Spleen (tissue), 11 donors: ENCODE results near the gene GSX1. TPM values are rescaled to one million over a fixed set of nuclear protein-coding genes. Genes with fewer than 3 reads are reported as not detected.

ENCODE experiments used
- DNase-seq: peaks from one replicate; pipeline ENCODE4 v3.0.0-alpha.2; 2020
- H3K27ac ChIP-seq, 8 donors: fragments of 200-600 bp; sonication (generic) in 7 of 8; 1 replicate in 4 of 8; 2 replicates in 4 of 8; pipeline versions ENCODE4 v1.5.0 to v1.8.0; 2016 to 2021; ENCODE audit warnings: inconsistent platforms in 4 of 8, mild to moderate bottlenecking in 4 of 8, moderate library complexity in 1 of 8
- H3K27me3 ChIP-seq, 7 donors: fragments of 200-600 bp; sonication (generic) in 6 of 7; replicated peaks in 1 of 7; 1 replicate in 4 of 7; 2 replicates in 3 of 7; pipeline versions ENCODE4 v1.5.0 to v1.8.0; 2016 to 2021; ENCODE audit warnings: inconsistent platforms in 3 of 7, mild to moderate bottlenecking in 1 of 7
- H3K36me3 ChIP-seq, 6 donors: fragments of 200-600 bp; sonication (generic) in 5 of 6; 1 replicate in 4 of 6; 2 replicates in 2 of 6; pipeline versions ENCODE4 v1.5.0 to v1.8.0; 2016 to 2021; ENCODE audit warnings: inconsistent platforms in 2 of 6
- H3K4me1 ChIP-seq, 6 donors: fragments of 200-600 bp; sonication (generic) in 5 of 6; 1 replicate in 3 of 6; 2 replicates in 3 of 6; pipeline versions ENCODE4 v1.5.0 to v1.8.0; 2016 to 2021; ENCODE audit warnings: inconsistent platforms in 3 of 6
- H3K4me3 ChIP-seq, 8 donors: fragments of 200-600 bp; sonication (generic) in 7 of 8; 1 replicate in 4 of 8; 2 replicates in 4 of 8; pipeline versions ENCODE4 v1.5.0 to v1.8.0; 2016 to 2021; ENCODE audit warnings: inconsistent platforms in 4 of 8, mild to moderate bottlenecking in 4 of 8, moderate library complexity in 2 of 8
- H3K9me3 ChIP-seq, 8 donors: fragments of 200-600 bp; sonication (generic) in 7 of 8; 1 replicate in 4 of 8; 2 replicates in 4 of 8; pipeline versions ENCODE4 v1.5.0 to v1.8.0; 2016 to 2021; ENCODE audit warnings: inconsistent platforms in 4 of 8
- CTCF ChIP-seq, 11 experiments: fragments of 200-600 bp in 7 of 11; fragments of 450-650 bp in 4 of 11; sonication (generic) in 4 of 11; IDR thresholded peaks in 8 of 11; conservative IDR thresholded peaks in 3 of 11; 1 replicate in 7 of 11; 2 replicates in 4 of 11; pipeline versions ENCODE4 v1.4.0 to v1.8.0; 2016 to 2021; ENCODE audit warnings: antibody characterized with exemption in 11 of 11, inconsistent platforms in 4 of 11, mild to moderate bottlenecking in 1 of 11
- POLR2A ChIP-seq, 3 donors: fragments of 450-650 bp; IDR thresholded peaks; one replicate each; pipeline ENCODE4 v1.5.1; 2017; ENCODE audit warnings: antibody characterized with exemption in 3 of 3, mild to moderate bottlenecking in 1 of 3
- POLR2AphosphoS5 ChIP-seq, 3 donors: sonication (generic); formaldehyde crosslinking; IDR thresholded peaks; one replicate each; pipeline ENCODE4 v1.5.1; 2017; ENCODE audit warnings: antibody characterized with exemption in 3 of 3
- WGBS, 5 donors: extraction: QIAGEN DNeasy Blood & Tissue Kit in 3 of 5; methylation state at CpG; one replicate each; pipeline versions ENCODE4 v1.1.5 to v1.1.7; 2013 to 2018; 5-methylcytosine and 5-hydroxymethylcytosine counted together
- intact Hi-C: fragments of 100-400 bp; cut with DNase I; formaldehyde crosslinking; loops from one replicate; pipeline ENCODE4 v1.15.0; 2023; ENCODE audit warnings: low total_unique reads
- polyA plus RNA-seq, 3 donors: library from polyadenylated mRNA; stranded (reverse); fragments of 200-250 nt; gene quantifications; one replicate each; pipeline ENCODE4 v1.2.1, GENCODE V29; 2013
- total RNA-seq, 7 donors: library from RNA; depleted of rRNA in 3 of 7; stranded (reverse); fragments of >200 nt in 3 of 7; fragmentation: NEBNext Ultra II Directional in 4 of 7; extraction: Animal tissue kit (Norgen Biotek cat#: 25700) in 4 of 7; gene quantifications; one replicate each; pipeline versions ENCODE4 v1.1.0 to v1.2.1, GENCODE V29; 2016 to 2021
- donor health status: healthy with polysubstance abuse.
- donor health status: DM: no; HTN: no; CAD: no; lungs with moderate emphysema.
- donor health status: DM: no; HTN: no; CAD: no.
- donor health status: Bipolar disorder and iron deficiency.
- donor health status: healthy.
- donor health status: DM: no; HTN: no; CAD: no.
- donor health status: DM: yes; HTN: yes; CAD: no.

GSX1 gene
- total and polyA plus RNA-seq, 10 donors: not detected

GRCh38 chr13:27821566-27821965, 29.3 kb downstream of the GSX1 start:
- 4 to 6% (median 5%) methylated on average over 12 of the region's 12 CpGs for WGBS, 5 donors
- H3K27me3 ChIP-seq: peaks cover 3 to 100% (median 71%) of the 10 kb centered on the region in 7 donors
- H3K9me3 ChIP-seq: no peaks in the 10 kb centered on the region
- H3K36me3 ChIP-seq: no peaks in the 10 kb centered on the region
- no peak overlapping the region for H3K27ac ChIP-seq
- no peak for DNase-seq
- no peak overlapping the region for H3K4me3 ChIP-seq
- peaks cover 0 to 7% (median 5%) of the 10 kb centered on the region in 6 donors for H3K4me1 ChIP-seq
- no peak for TF ChIP-seq CTCF (IDR thresholded peaks at IDR 0.05 in 8 of 11, conservative IDR thresholded peaks at IDR 0.05 in 3 of 11)
- no peak for TF ChIP-seq POLR2A (IDR thresholded peaks at IDR 0.05)
- TF ChIP-seq POLR2AphosphoS5 (IDR thresholded peaks at IDR 0.05): no peak
- intact Hi-C loops: loop anchor here (10.0 kb wide), 2 partner anchors 287 to 837 kb away; no protein-coding TSS in a partner anchor

DNA sequence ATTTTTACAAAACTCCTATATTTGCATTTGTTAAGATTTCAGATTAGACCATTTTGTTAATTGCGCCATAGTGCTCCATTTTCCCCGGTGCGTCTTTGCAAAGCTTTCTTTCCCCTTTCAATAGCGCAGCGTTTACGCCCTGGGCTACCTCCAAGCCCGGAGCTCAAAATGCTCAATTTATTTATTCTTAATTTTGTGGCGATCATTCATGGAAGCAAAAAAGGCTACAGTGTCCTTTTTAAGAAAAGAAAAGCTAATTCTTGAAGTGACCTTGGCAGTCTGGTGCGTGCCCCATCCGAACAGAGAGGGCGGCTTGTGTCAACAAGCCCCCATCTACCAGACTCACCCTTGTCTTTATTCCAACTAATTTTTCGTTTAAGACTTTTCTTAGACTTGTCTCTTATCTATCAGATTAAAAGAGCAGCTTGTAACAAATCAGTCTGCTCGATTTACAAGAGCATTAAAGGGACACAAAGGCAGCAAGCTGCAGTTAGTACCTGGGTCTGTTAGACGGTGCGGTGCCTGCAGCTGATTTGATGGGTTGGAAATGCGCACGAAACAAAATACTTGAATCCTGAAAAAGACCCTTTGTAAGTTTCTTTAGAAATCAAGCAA, 30.1 kb downstream of the GSX1 start:
- DNase-seq: no peak
- intact Hi-C loops: loop anchor here (10.0 kb wide), 2 partner anchors 288 to 838 kb away; no protein-coding TSS in a partner anchor
- TF ChIP-seq CTCF (IDR thresholded peaks at IDR 0.05 in 8 of 11, conservative IDR thresholded peaks at IDR 0.05 in 3 of 11): no peak
- no peak for TF ChIP-seq POLR2AphosphoS5 (IDR thresholded peaks at IDR 0.05)
- no peak for TF ChIP-seq POLR2A (IDR thresholded peaks at IDR 0.05)
- WGBS, 5 donors: 3 to 7% (median 4%) methylated on average over 17 of the region's 17 CpGs
- Histone ChIP-seq H3K9me3 (no peaks in the 10 kb centered on the region), H3K4me1 (peaks cover 0 to 10% (median 7%) of the 10 kb centered on the region in 6 donors), H3K4me3 (no peak overlapping the region), H3K27ac (no peak overlapping the region), H3K27me3 (peaks cover 3 to 100% (median 76%) of the 10 kb centered on the region in 7 donors), H3K36me3 (no peaks in the 10 kb centered on the region)

GRCh38 chr13:27822873-27823311, 30.6 kb downstream of the GSX1 start:
- Histone ChIP-seq H3K4me1 (peaks cover 0 to 10% (median 7%) of the 10 kb centered on the region in 6 donors), H3K27ac (no peak overlapping the region), H3K27me3 (peaks cover 3 to 100% (median 76%) of the 10 kb centered on the region in 7 donors), H3K9me3 (no peaks in the 10 kb centered on the region), H3K36me3 (no peaks in the 10 kb centered on the region), H3K4me3 (no peak overlapping the region)
- no peak for DNase-seq
- WGBS, 5 donors: 2 to 11% (median 5%) methylated on average over 18 of the region's 18 CpGs
- intact Hi-C loops: loop anchor here (10.0 kb wide), 2 partner anchors 288 to 838 kb away; no protein-coding TSS in a partner anchor
- no peak for TF ChIP-seq CTCF (IDR thresholded peaks at IDR 0.05 in 8 of 11, conservative IDR thresholded peaks at IDR 0.05 in 3 of 11)
- no peak for TF ChIP-seq POLR2AphosphoS5 (IDR thresholded peaks at IDR 0.05)
- TF ChIP-seq POLR2A (IDR thresholded peaks at IDR 0.05): no peak

DNA sequence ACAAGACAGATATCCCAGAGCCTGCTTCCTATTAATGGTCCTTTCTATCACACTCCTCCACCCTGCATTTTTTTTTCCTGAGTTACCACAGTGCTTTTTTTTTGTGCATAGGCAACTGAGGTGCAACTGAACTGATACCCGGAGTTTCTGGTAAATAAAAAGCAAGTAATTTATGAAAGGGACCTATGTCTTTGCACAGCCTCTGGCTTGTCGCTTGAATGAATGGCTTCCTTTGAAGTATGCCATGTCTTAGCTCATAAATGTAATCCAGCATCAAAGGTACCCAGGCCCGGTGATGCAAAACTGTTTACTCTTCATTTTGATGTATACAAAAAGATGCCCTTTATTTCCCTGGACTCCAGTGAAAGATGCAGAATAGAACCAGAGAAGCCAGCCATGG, 31.8 kb downstream of the GSX1 start:
- TF ChIP-seq POLR2A (IDR thresholded peaks at IDR 0.05): no peak
- TF ChIP-seq CTCF (IDR thresholded peaks at IDR 0.05 in 8 of 11, conservative IDR thresholded peaks at IDR 0.05 in 3 of 11): no peak
- TF ChIP-seq POLR2AphosphoS5 (IDR thresholded peaks at IDR 0.05): no peak
- H3K9me3 ChIP-seq: no peaks in the 10 kb centered on the region
- no peaks in the 10 kb centered on the region for H3K36me3 ChIP-seq
- H3K4me3 ChIP-seq: no peak overlapping the region
- H3K4me1 ChIP-seq: peaks cover 0 to 10% (median 7%) of the 10 kb centered on the region in 6 donors
- H3K27me3 ChIP-seq: peaks cover 3 to 100% (median 67%) of the 10 kb centered on the region in 7 donors
- H3K27ac ChIP-seq: no peak overlapping the region
- no peak for DNase-seq
- 8 to 14% (median 10%) methylated on average over 3 of the region's 3 CpGs for WGBS, 5 donors
- intact Hi-C loops: loop anchor here (10.0 kb wide), 2 partner anchors 289 to 839 kb away; no protein-coding TSS in a partner anchor
